GM04504 (cell line): ENCODE results near the gene NUDT2.

Experiments
- DNase-seq: peaks from one replicate; pipeline ENCODE4 v3.0.0-alpha.2; 2012; ENCODE audit warnings: low read depth

The NUDT2 gene

GRCh38 chr9:34385561-34386230, 56.3 kb downstream of the NUDT2 start:
- no peak for DNase-seq

- no peak for DNase-seq
Measured at GRCh38 chr9:34386656-34387055, 57.3 kb downstream of the NUDT2 start.

- no peak for DNase-seq
Measured at GRCh38 chr9:34387239-34387638, 57.9 kb downstream of the NUDT2 start.

- no peak for DNase-seq
Measured at GRCh38 chr9:34392511-34392910, 63.1 kb downstream of the NUDT2 start.
